ENCODE results near the gene OR7D2.
"Not testable (repeated sequence)": the region's sequence is repeated elsewhere in the genome, so short reads cannot be mapped to it uniquely, and the experiment has no call there.

The OR7D2 gene

DNA sequence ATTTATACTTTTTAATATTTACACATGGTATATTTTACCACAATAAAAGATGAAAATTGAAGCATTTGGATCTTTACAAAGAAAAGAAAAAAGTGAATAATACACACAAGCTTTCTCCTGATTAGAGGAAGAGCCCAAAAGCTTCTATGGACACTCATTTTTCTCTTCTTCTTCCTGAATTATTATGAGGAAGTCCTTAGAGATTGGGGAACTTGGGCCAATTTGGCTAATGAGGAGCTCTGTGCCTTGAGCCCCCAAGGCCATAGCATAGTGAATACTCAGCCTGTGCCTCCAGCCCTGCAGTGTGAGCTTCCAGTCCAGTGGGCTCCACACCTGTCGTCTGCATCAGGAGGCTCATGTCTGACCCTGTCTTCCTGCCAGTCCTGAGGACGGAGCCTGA, 19.3 kb downstream of the OR7D2 start:
- no CpG with 5 or more reads among the region's 2 CpGs for WGBS, 2 experiments (ENCODE audit: insufficient coverage in 2 of 2)
- not testable (repeated sequence) for H3K27ac ChIP-seq (ENCODE audit: low read depth, low read length, severe bottlenecking); H3K4me3 ChIP-seq (ENCODE audit: extremely low read depth, insufficient read depth, low read length, poor library complexity, severe bottlenecking); H3K36me3 ChIP-seq (ENCODE audit: control insufficient read depth, insufficient read depth, low read length); H3K4me1 ChIP-seq (ENCODE audit: control insufficient read depth, insufficient read depth, low read length, poor library complexity, severe bottlenecking)
- H3K9me3 ChIP-seq (ENCODE audit: control insufficient read depth, low read length): peaks cover 24% of the 10 kb centered on the region

DNA sequence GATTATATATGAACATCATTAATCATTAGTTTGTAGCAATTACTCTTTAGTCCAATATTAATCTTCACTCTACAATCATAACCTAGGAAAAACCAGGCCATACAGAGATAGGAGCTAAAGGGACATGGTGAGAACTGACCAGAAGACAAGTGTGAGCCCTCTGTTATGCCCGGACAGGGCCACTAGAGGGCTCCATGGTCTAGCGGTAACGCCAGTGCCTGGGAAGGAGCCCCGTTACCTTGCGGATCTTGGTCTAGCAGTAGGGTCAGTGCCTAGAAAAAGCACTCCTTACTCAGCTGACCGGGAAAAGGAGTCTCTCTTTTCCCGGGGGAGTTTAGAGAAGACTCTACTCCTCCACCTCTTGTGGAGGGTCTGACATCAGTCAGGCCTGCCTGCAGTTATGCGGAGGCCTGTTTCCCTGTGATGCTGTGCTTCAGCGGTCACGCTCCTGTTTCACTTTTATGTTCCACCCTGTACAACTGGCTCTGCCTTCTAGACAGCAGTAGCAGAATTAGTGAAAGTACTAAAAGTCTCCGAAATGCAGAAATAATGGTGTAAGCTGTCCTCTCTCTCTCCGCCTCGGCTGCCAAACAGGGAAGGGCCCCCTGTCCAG, 26.8 kb downstream of the OR7D2 start:
- H3K36me3 ChIP-seq (ENCODE audit: control insufficient read depth, insufficient read depth, low read length): no peaks in the 10 kb centered on the region
- no peak overlapping the region for H3K27ac ChIP-seq (ENCODE audit: low read depth, low read length, severe bottlenecking)
- H3K4me1 ChIP-seq (ENCODE audit: control insufficient read depth, insufficient read depth, low read length, poor library complexity, severe bottlenecking): no peaks in the 10 kb centered on the region
- WGBS, 2 experiments (ENCODE audit: insufficient coverage in 2 of 2): 33 to 34% methylated on average over 9 to 11 of the region's 13 CpGs
- no peak overlapping the region for H3K4me3 ChIP-seq (ENCODE audit: extremely low read depth, insufficient read depth, low read length, poor library complexity, severe bottlenecking)
- H3K9me3 ChIP-seq (ENCODE audit: control insufficient read depth, low read length): peaks cover 6% of the 10 kb centered on the region

DNA sequence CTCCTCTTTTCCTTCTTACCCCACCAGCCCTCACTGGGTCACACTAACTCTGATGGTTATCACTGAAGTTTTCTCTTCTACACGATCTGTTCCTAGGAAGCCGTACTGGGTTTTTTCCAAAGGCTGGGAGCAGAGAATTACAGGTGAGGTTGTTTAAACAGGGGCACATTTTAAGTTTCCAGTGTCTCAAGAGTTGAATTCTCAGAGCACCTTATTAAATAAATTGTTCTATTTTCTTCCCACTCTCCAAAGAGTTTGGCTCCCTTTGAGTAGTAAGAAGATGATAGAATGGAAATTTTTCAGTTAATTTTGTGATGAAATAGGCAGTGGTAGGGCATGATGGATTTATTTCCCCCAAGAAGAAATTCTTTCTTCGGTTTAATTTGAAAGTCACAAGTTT, 40.7 kb downstream of the OR7D2 start, which contains the start of gene OR7D4:
Gene OR7D4 (minus strand): TSS at position 101 of the 400 bp plus-strand sequence. CDS start 4,752 bp downstream, outside the sequence.
- WGBS, 2 experiments (ENCODE audit: insufficient coverage in 2 of 2): 17% methylated on average over 1 of the region's 3 CpGs; no CpG with 5 or more reads in 1 of the 2 experiments
- H3K9me3 ChIP-seq (ENCODE audit: control insufficient read depth, low read length): peaks cover 44% of the 10 kb centered on the region
- no peak within 1 kb of the TSS for H3K4me3 ChIP-seq (ENCODE audit: extremely low read depth, insufficient read depth, low read length, poor library complexity, severe bottlenecking)
- H3K36me3 ChIP-seq (ENCODE audit: control insufficient read depth, insufficient read depth, low read length): no peaks in the 10 kb centered on the region
- no peaks in the 10 kb centered on the region for H3K4me1 ChIP-seq (ENCODE audit: control insufficient read depth, insufficient read depth, low read length, poor library complexity, severe bottlenecking)
- no peak within 1 kb of the TSS for H3K27ac ChIP-seq (ENCODE audit: low read depth, low read length, severe bottlenecking)

Data from mesodermal cell (in vitro differentiated cells).